Measurements from ENCODE around the gene PIK3R5. TPM values are rescaled to one million over a fixed set of nuclear protein-coding genes. Genes with fewer than 3 reads are reported as not detected.

Gene PIK3R5
- total RNA-seq, 1 donor from 2014 or later = 0.30 TPM

GRCh38 chr17:8872705-8873435 is 92.6 kb downstream of the PIK3R5 start:
- Histone ChIP-seq H4K20me1 (ENCODE audit: insufficient read depth, low read length) (no peaks in the 10 kb centered on the region), H2AFZ (ENCODE audit: low read depth, low read length) (no peak overlapping the region), H3K79me2 (ENCODE audit: insufficient read depth, low read length) (no peaks in the 10 kb centered on the region), H3K27ac (ENCODE audit: low read depth, low read length) (no peak overlapping the region), H3K9me3 (ENCODE audit: insufficient read depth, low read depth, low read length) (no peaks in the 10 kb centered on the region), H3K4me3 (ENCODE audit: insufficient read depth, low read depth, low read length) (no peak overlapping the region), H3K4me2 (ENCODE audit: low read length) (no peak overlapping the region), H3K9ac (ENCODE audit: low read length) (no peak overlapping the region), H3K36me3 (ENCODE audit: insufficient read depth, low read length) (no peaks in the 10 kb centered on the region), H3K27me3 (ENCODE audit: insufficient read depth, low read length) (peaks cover 18% of the 10 kb centered on the region), H3K4me1 (ENCODE audit: insufficient read depth, low read length) (no peaks in the 10 kb centered on the region)
- peaks cover 2% of the 10 kb centered on the region for H3K36me3 Mint-ChIP-seq (ENCODE audit: low read depth, unreplicated experiment)
- no peak overlapping the region for H3K27ac Mint-ChIP-seq (ENCODE audit: unreplicated experiment)
- H3K4me3 Mint-ChIP-seq (ENCODE audit: unreplicated experiment) = no peak overlapping the region
- peaks cover 48% of the 10 kb centered on the region for H3K27me3 Mint-ChIP-seq (ENCODE audit: low read depth, unreplicated experiment)
- FAIRE-seq = no peak
- H3K4me1 Mint-ChIP-seq (ENCODE audit: low read depth, unreplicated experiment) = no peaks in the 10 kb centered on the region
- TF ChIP-seq CTCF (IDR thresholded peaks at IDR 0.05; ENCODE audit: insufficient read depth, low read depth, low read length) = no peak
- H3K9me3 Mint-ChIP-seq (ENCODE audit: unreplicated experiment) = peaks cover 4% of the 10 kb centered on the region
- DNase-seq (ENCODE audit: low read depth) = no peak

- Histone ChIP-seq H3K36me3 (ENCODE audit: insufficient read depth, low read length) (no peaks in the 10 kb centered on the region), H3K79me2 (ENCODE audit: insufficient read depth, low read length) (no peaks in the 10 kb centered on the region), H3K9ac (ENCODE audit: low read length) (no peak overlapping the region), H3K4me3 (ENCODE audit: insufficient read depth, low read depth, low read length) (no peak overlapping the region), H3K27ac (ENCODE audit: low read depth, low read length) (no peak overlapping the region), H2AFZ (ENCODE audit: low read depth, low read length) (no peak overlapping the region), H3K9me3 (ENCODE audit: insufficient read depth, low read depth, low read length) (no peaks in the 10 kb centered on the region), H3K27me3 (ENCODE audit: insufficient read depth, low read length) (peaks cover 23% of the 10 kb centered on the region), H3K4me1 (ENCODE audit: insufficient read depth, low read length) (no peaks in the 10 kb centered on the region), H4K20me1 (ENCODE audit: insufficient read depth, low read length) (no peaks in the 10 kb centered on the region), H3K4me2 (ENCODE audit: low read length) (no peak overlapping the region)
- no peak overlapping the region for H3K4me3 Mint-ChIP-seq (ENCODE audit: unreplicated experiment)
- TF ChIP-seq CTCF (IDR thresholded peaks at IDR 0.05; ENCODE audit: insufficient read depth, low read depth, low read length) (no peak), EZH2 (IDR thresholded peaks at IDR 0.05; ENCODE audit: insufficient read depth, low read length) (no peak)
- FAIRE-seq (no peak), DNase-seq (ENCODE audit: low read depth) (no peak)
- H3K27me3 Mint-ChIP-seq (ENCODE audit: low read depth, unreplicated experiment) = peaks cover 53% of the 10 kb centered on the region
- H3K4me1 Mint-ChIP-seq (ENCODE audit: low read depth, unreplicated experiment) = no peaks in the 10 kb centered on the region
- peaks cover 2% of the 10 kb centered on the region for H3K36me3 Mint-ChIP-seq (ENCODE audit: low read depth, unreplicated experiment)
- peaks cover 4% of the 10 kb centered on the region for H3K9me3 Mint-ChIP-seq (ENCODE audit: unreplicated experiment)
- H3K27ac Mint-ChIP-seq (ENCODE audit: unreplicated experiment) = no peak overlapping the region
These were observed 93.3 kb downstream of the PIK3R5 start for GRCh38 chr17:8872036-8872704.

GRCh38 chr17:8871081-8871581 is 94.4 kb downstream of the PIK3R5 start:
- no peak for FAIRE-seq
- H3K79me2 ChIP-seq (ENCODE audit: insufficient read depth, low read length) = no peaks in the 10 kb centered on the region
- H3K4me3 Mint-ChIP-seq (ENCODE audit: unreplicated experiment) = no peak overlapping the region
- peaks cover 2% of the 10 kb centered on the region for H3K36me3 Mint-ChIP-seq (ENCODE audit: low read depth, unreplicated experiment)
- H3K27ac Mint-ChIP-seq (ENCODE audit: unreplicated experiment) = no peak overlapping the region
- no peak overlapping the region for H3K4me3 ChIP-seq (ENCODE audit: insufficient read depth, low read depth, low read length)
- H4K20me1 ChIP-seq (ENCODE audit: insufficient read depth, low read length) = no peaks in the 10 kb centered on the region
- H3K4me2 ChIP-seq (ENCODE audit: low read length) = no peak overlapping the region
- H2AFZ ChIP-seq (ENCODE audit: low read depth, low read length) = no peak overlapping the region
- H3K9ac ChIP-seq (ENCODE audit: low read length) = no peak overlapping the region
- no peaks in the 10 kb centered on the region for H3K4me1 Mint-ChIP-seq (ENCODE audit: low read depth, unreplicated experiment)
- H3K9me3 Mint-ChIP-seq (ENCODE audit: unreplicated experiment) = peaks cover 4% of the 10 kb centered on the region
- H3K4me1 ChIP-seq (ENCODE audit: insufficient read depth, low read length) = no peaks in the 10 kb centered on the region
- no peak for TF ChIP-seq EZH2 (IDR thresholded peaks at IDR 0.05; ENCODE audit: insufficient read depth, low read length)
- no peak for TF ChIP-seq CTCF (IDR thresholded peaks at IDR 0.05; ENCODE audit: insufficient read depth, low read depth, low read length)
- no peaks in the 10 kb centered on the region for H3K9me3 ChIP-seq (ENCODE audit: insufficient read depth, low read depth, low read length)
- DNase-seq (ENCODE audit: low read depth) = no peak
- no peaks in the 10 kb centered on the region for H3K36me3 ChIP-seq (ENCODE audit: insufficient read depth, low read length)
- peaks cover 60% of the 10 kb centered on the region for H3K27me3 Mint-ChIP-seq (ENCODE audit: low read depth, unreplicated experiment)
- H3K27ac ChIP-seq (ENCODE audit: low read depth, low read length) = no peak overlapping the region
- peaks cover 27% of the 10 kb centered on the region for H3K27me3 ChIP-seq (ENCODE audit: insufficient read depth, low read length)

Data from astrocyte (in vitro differentiated cells and primary cell).